Measurements from ENCODE around the gene MEGF6. TPM values are rescaled to one million over a fixed set of nuclear protein-coding genes. Genes with fewer than 3 reads are reported as not detected.

MEGF6 gene
- total and polyA plus RNA-seq, 9 of the 15 experiments (the other 6 are each of a cell fraction or from before 2014, with no cell fraction given), result 0.03 to 1.7 (median 0.24) TPM; not detected in 3

DNA sequence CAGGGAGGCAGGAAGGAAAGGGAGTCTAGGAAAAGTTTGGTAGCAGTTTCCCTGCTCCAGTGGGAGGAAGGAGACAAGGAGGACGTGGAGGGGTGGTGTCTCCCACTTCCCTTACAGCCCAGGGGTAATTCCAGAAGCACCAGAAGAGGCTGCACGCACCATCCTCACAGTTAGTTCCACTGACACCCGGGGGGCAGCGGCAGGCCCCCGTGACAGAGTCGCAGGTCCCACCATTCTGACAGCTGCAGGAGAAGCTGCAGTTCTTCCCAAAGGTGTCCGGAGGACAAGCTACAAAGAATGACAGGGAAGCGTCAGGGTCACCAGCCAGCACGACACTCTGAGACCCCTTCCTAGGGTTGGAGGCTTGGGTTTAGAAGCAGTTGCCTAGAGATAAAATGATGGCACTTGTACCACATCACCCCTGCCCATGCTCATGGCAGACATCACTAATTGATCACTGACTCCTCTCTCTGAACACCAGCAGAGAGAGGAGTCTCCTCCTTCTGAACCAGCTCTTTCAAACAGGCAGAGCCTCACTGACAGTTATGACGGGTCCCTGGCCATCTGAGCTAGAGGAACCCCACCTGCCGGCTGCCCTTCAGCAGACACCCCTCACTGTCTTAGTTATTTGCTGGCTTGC lies 103.6 kb downstream of the MEGF6 start:
- no TSS peak for BruUV-seq (replicated peaks)
- Histone ChIP-seq H3K4me1 (replicated peaks in 1 of 2; ENCODE audit: control insufficient read depth in 2 of 2, insufficient read depth in 2 of 2, low read length in 2 of 2) (peaks cover 0 to 36% of the 10 kb centered on the region in 2 experiments; a peak in 2 of 5 replicates), H4K20me1 (replicated peaks; ENCODE audit: control insufficient read depth, insufficient read depth, low read length) (peaks cover 18% of the 10 kb centered on the region; the same call in 1 of the 2 replicates), H3K9ac (ENCODE audit: insufficient read depth in 1 of 2, low read depth in 2 of 2, low read length in 2 of 2) (no peak overlapping the region), H3K9me1 (ENCODE audit: control insufficient read depth, insufficient read depth, low read length) (no peaks in the 10 kb centered on the region), H3K9me3 (replicated peaks; ENCODE audit: control insufficient read depth, insufficient read depth, low read depth, low read length) (no peaks in the 10 kb centered on the region), H3K27ac (ENCODE audit: extremely low read depth, low read depth, low read length) (no peak overlapping the region), H3K27me3 (ENCODE audit: control insufficient read depth in 2 of 2, insufficient read depth in 2 of 2, low read length in 2 of 2) (peaks cover 2 to 59% of the 10 kb centered on the region in 2 experiments; a peak in 4 of 5 replicates), H3K4me2 (ENCODE audit: insufficient read depth, low read length) (no peak overlapping the region), H3K79me2 (ENCODE audit: control insufficient read depth, insufficient read depth, low read length) (no peaks in the 10 kb centered on the region), H3K4me3 (no peak overlapping the region), H3K36me3 (ENCODE audit: control insufficient read depth, insufficient read depth, low read length) (no peaks in the 10 kb centered on the region), H2AFZ (ENCODE audit: low read depth, low read length) (no peak overlapping the region)
- ATAC-seq (no peak), FAIRE-seq (no peak), DNase-seq (ENCODE audit: extremely low read depth in 1 of 4, low spot score in 3 of 4) (no peak)
- TF ChIP-seq ZNF444 (CRISPR knock-in tag; IDR thresholded peaks at IDR 0.05) (no peak), ZFP91 (CRISPR knock-in tag; IDR thresholded peaks at IDR 0.05) (no peak), ZBTB17 (CRISPR knock-in tag; IDR thresholded peaks at IDR 0.05) (peak; percentile 95), ZNF23 (CRISPR knock-in tag; IDR thresholded peaks at IDR 0.05) (peak; percentile 96), ZMIZ1 (IDR thresholded peaks at IDR 0.05; ENCODE audit: low read depth in 2 of 2, low read length in 2 of 2) (0 out of 4 replicates have a peak, but pooled peaks of 1 of the 2 experiments have one; percentile 28)
- in situ Hi-C loops (cut with MboI) (no loop called here), intact Hi-C loops (cut with micrococcal nuclease) (no loop called here)
- POLR2A ChIA-PET, result interaction anchor here (0.5 kb wide), 1 partner anchor 154 kb away, joined by 3 read pairs; no protein-coding TSS in a partner anchor
- CTCF ChIA-PET (ENCODE audit: low intra/inter-chr PET ratio), result no interaction called here
- WGBS (ENCODE audit: insufficient coverage, low coverage, missing lambda C conversion rate), result 1% methylated on average over 11 of the region's 11 CpGs

All from K562 (cell line).